MM.1S (cell line): ENCODE data around the gene NRM.

Experiments used
- DNase-seq: peaks from one replicate; pipeline ENCODE4 v3.0.0-alpha.2; 2015
- H2AFZ ChIP-seq: fragments of 300-600 bp; sonication (generic); 2 replicates; pipeline ENCODE4 v1.6.0; 2016; ENCODE audit warnings: antibody characterized with exemption, low read length
- H3F3A ChIP-seq: fragments of 300-600 bp; sonication (generic); 2 replicates; pipeline ENCODE4 v1.6.1; 2016; ENCODE audit warnings: mild to moderate bottlenecking, antibody characterized with exemption, low read length, moderate library complexity, mixed read lengths; ENCODE audit not compliant: insufficient read depth
- H3K27ac ChIP-seq: fragments of 300-600 bp; sonication (generic); 2 replicates; pipeline ENCODE4 v1.5.1; 2016; ENCODE audit warnings: mild to moderate bottlenecking, low read length
- H3K27me3 ChIP-seq: fragments of 300-600 bp; sonication (generic); replicated peaks from 2 replicates; pipeline ENCODE4 v1.6.0; 2016; ENCODE audit warnings: low read length; ENCODE audit not compliant: insufficient read depth
- H3K36me3 ChIP-seq: fragments of 300-600 bp; sonication (generic); replicated peaks from 2 replicates; pipeline ENCODE4 v1.6.1; 2016; ENCODE audit warnings: mild to moderate bottlenecking, low read length, mixed read lengths; ENCODE audit not compliant: insufficient read depth
- H3K4me1 ChIP-seq: fragments of 300-600 bp; sonication (generic); 2 replicates; pipeline ENCODE4 v1.6.1; 2016; ENCODE audit warnings: low read length, mixed read lengths
- H3K4me2 ChIP-seq: fragments of 300-600 bp; sonication (generic); 2 replicates; pipeline ENCODE4 v1.6.0; 2016; ENCODE audit warnings: low read depth, low read length
- H3K4me3 ChIP-seq: fragments of 300-600 bp; sonication (generic); 2 replicates; pipeline ENCODE4 v1.5.1; 2016; ENCODE audit warnings: low read length, mixed read lengths
- H3K79me2 ChIP-seq: fragments of 300-600 bp; sonication (generic); 2 replicates; pipeline ENCODE4 v1.6.1; 2016; ENCODE audit warnings: mixed run types, low read length, mixed read lengths
- H3K9ac ChIP-seq: fragments of 300-600 bp; sonication (generic); 2 replicates; pipeline ENCODE4 v1.6.1; 2016; ENCODE audit warnings: low read length, mixed read lengths
- H3K9me2 ChIP-seq: fragments of 300-600 bp; sonication (generic); replicated peaks from 2 replicates; pipeline ENCODE4 v1.6.1; 2016; ENCODE audit warnings: mild to moderate bottlenecking, low read length, mixed read lengths; ENCODE audit not compliant: insufficient read depth
- H3K9me3 ChIP-seq: fragments of 300-600 bp; sonication (generic); replicated peaks from 2 replicates; pipeline ENCODE4 v1.6.1; 2016; ENCODE audit warnings: mild to moderate bottlenecking, low read length, mixed read lengths; ENCODE audit not compliant: insufficient read depth
- H4K20me1 ChIP-seq: fragments of 300-600 bp; sonication (generic); 2 replicates; pipeline ENCODE4 v1.6.1; 2016; ENCODE audit warnings: mild to moderate bottlenecking, low read length, moderate library complexity, mixed read lengths; ENCODE audit not compliant: insufficient read depth
- EZH2 ChIP-seq: fragments of 300-600 bp; sonication (generic); optimal IDR thresholded peaks from 2 replicates; pipeline ENCODE3; 2017; ENCODE audit warnings: low read depth, mild to moderate bottlenecking, antibody characterized with exemption, low read length, mixed read lengths
- EZH2phosphoT487 ChIP-seq: fragments of 300-600 bp; sonication (generic); IDR thresholded peaks from 2 replicates; pipeline ENCODE4 v1.6.1; 2018; ENCODE audit warnings: antibody characterized with exemption, low read length
- TF ChIP-seq, protein P1 (sequence below): fragments of 300-600 bp; sonication (generic); IDR thresholded peaks from 2 replicates; pipeline ENCODE4 v1.5.1; 2016; ENCODE audit warnings: antibody characterized with exemption, low read length, mixed read lengths

Gene NRM

GRCh38 chr6:30712441-30712945 lies 21.7 kb upstream of the NRM start:
- no peak overlapping the region for H3K9ac ChIP-seq
- peaks cover 13% of the 10 kb centered on the region for H3K79me2 ChIP-seq
- no peaks in the 10 kb centered on the region for H3K9me2 ChIP-seq
- no peak overlapping the region for H3K4me3 ChIP-seq
- H4K20me1 ChIP-seq = no peaks in the 10 kb centered on the region
- no peaks in the 10 kb centered on the region for H3K4me1 ChIP-seq
- no peak overlapping the region for H2AFZ ChIP-seq
- peaks cover 3% of the 10 kb centered on the region; the same call in 1 of the 2 replicates for H3K36me3 ChIP-seq
- no peak overlapping the region for H3K4me2 ChIP-seq
- no peak overlapping the region for H3K27ac ChIP-seq
- TF ChIP-seq EZH2 = no peak
- no peak for TF ChIP-seq EZH2phosphoT487
- TF ChIP-seq, protein P1, sequence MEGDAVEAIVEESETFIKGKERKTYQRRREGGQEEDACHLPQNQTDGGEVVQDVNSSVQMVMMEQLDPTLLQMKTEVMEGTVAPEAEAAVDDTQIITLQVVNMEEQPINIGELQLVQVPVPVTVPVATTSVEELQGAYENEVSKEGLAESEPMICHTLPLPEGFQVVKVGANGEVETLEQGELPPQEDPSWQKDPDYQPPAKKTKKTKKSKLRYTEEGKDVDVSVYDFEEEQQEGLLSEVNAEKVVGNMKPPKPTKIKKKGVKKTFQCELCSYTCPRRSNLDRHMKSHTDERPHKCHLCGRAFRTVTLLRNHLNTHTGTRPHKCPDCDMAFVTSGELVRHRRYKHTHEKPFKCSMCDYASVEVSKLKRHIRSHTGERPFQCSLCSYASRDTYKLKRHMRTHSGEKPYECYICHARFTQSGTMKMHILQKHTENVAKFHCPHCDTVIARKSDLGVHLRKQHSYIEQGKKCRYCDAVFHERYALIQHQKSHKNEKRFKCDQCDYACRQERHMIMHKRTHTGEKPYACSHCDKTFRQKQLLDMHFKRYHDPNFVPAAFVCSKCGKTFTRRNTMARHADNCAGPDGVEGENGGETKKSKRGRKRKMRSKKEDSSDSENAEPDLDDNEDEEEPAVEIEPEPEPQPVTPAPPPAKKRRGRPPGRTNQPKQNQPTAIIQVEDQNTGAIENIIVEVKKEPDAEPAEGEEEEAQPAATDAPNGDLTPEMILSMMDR = no peak
- H3F3A ChIP-seq = no peaks in the 10 kb centered on the region
- no peaks in the 10 kb centered on the region for H3K27me3 ChIP-seq
- no peaks in the 10 kb centered on the region for H3K9me3 ChIP-seq
- DNase-seq = no peak

- Histone ChIP-seq H3K9ac (no peak overlapping the region), H3K4me1 (no peaks in the 10 kb centered on the region), H4K20me1 (no peaks in the 10 kb centered on the region), H3K9me2 (no peaks in the 10 kb centered on the region), H3K4me3 (no peak overlapping the region), H3K36me3 (peaks cover 3% of the 10 kb centered on the region; the same call in 1 of the 2 replicates), H3K27me3 (no peaks in the 10 kb centered on the region), H2AFZ (no peak overlapping the region), H3K27ac (no peak overlapping the region), H3K79me2 (peaks cover 13% of the 10 kb centered on the region), H3K4me2 (no peak overlapping the region), H3F3A (no peaks in the 10 kb centered on the region), H3K9me3 (no peaks in the 10 kb centered on the region)
- TF ChIP-seq EZH2 (no peak), EZH2phosphoT487 (no peak)
- TF ChIP-seq, protein P1 = no peak
- DNase-seq = no peak
Measured at GRCh38 chr6:30711758-30712380, 21.1 kb upstream of the NRM start.

DNA sequence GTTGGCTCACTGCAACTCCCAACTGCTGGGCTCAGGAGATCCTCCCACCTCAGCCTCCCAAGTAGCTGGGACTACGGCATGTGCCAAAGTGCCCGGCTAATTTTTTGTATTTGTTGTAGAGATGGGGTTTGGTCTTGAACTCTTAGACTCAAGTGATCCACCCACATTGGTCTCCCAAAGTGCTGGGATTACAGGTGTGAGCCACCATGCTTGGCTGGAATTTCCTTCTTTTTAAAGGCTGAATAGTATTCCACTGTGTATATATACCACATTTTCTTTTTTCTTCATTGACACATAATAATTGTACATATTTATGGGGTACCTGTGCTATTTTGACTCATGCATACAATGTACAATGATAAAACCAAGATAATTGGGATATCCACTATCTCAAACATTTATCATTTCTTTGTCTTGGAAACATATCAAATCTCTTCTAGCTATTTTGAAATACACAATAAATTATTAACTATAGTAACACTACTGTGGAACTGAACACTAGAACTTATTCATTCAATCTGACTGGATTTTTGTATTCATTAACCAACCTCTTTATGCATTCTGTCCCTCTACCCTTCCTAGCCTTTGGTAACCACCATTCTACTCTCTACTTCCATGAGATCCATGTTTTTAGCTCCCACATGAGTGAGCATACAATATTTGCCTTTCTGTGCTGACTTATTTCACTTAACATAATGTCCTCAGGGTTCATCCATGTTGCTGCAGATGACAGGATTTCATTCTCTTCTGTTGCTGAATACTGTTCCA lies 18.5 kb upstream of the NRM start:
- no peak overlapping the region for H3K9ac ChIP-seq
- H3K4me3 ChIP-seq = no peak overlapping the region
- no peak for DNase-seq
- no peaks in the 10 kb centered on the region for H3K9me2 ChIP-seq
- TF ChIP-seq, protein P1 = no peak
- TF ChIP-seq EZH2phosphoT487 (no peak), EZH2 (no peak)
- no peak overlapping the region for H3K4me2 ChIP-seq
- H3K36me3 ChIP-seq = no peaks in the 10 kb centered on the region; the same call in 1 of the 2 replicates
- H3K27ac ChIP-seq = no peak overlapping the region
- no peaks in the 10 kb centered on the region for H3K4me1 ChIP-seq
- H3K79me2 ChIP-seq = no peaks in the 10 kb centered on the region
- no peak overlapping the region for H2AFZ ChIP-seq
- H3K27me3 ChIP-seq = no peaks in the 10 kb centered on the region
- H3K9me3 ChIP-seq = no peaks in the 10 kb centered on the region
- H4K20me1 ChIP-seq = no peaks in the 10 kb centered on the region
- H3F3A ChIP-seq = no peaks in the 10 kb centered on the region
